SIG-M5 (cell line): ENCODE measurements around the gene GSTK1.

ENCODE experiments used
- DNase-seq: peaks from one replicate; lab custom pipeline; 2025; lab: John Stamatoyannopoulos, UW

The GSTK1 gene

DNA sequence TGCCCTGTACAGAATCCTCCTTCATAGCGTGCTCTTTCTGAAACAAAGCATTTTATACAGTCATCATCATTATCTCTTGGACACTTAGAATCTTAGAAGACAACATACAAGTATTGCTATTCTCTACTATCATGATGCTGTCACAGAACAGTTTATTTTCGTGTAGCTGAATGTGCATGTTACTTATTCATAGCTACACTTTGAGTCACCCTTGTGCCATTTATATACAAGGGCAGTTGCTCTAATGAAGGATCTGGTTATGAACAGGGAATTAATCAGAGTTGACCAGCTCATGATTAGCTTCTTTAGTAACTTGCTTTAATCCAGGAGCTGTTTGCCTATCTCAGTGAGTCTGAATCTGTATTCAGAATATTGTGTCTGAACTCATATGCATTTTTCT, 36.1 kb downstream of the GSTK1 start:
- DNase-seq: no peak

- DNase-seq: no peak
Measured at GRCh38 chr7:143299840-143300239, 36.6 kb downstream of the GSTK1 start.

- DNase-seq: peak; percentile 60
Measured at GRCh38 chr7:143300959-143301935, 38.0 kb downstream of the GSTK1 start.

- DNase-seq: no peak
Measured at GRCh38 chr7:143303733-143304132, 40.5 kb downstream of the GSTK1 start.

- DNase-seq: no peak
Measured at GRCh38 chr7:143304938-143305337, 41.7 kb downstream of the GSTK1 start.

DNA sequence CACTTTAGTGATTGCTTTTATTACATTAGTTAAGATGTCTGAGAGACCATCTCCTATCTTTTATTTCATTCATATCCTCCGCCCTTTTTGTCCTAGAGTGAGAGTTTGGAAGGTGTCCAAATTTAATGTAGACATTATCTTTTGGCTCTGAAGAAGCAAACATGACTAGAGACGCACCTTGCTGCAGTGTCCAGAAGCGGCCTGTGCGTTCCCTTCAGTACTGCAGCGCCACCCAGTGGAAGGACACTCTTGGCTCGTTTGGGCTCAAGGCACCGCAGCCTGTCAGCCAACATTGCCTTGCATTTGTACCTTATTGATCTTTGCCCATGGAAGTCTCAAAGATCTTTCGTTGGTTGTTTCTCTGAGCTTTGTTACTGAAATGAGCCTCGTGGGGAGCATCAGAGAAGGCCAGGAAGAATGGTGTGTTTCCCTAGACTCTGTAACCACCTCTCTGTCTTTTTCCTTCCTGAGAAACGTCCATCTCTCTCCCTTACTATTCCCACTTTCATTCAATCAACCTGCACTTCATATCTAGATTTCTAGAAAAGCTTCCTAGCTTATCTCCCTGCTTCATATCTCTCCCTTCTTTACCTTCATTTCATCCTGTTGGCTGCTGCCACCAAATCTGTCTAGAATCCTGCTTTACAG, 42.3 kb downstream of the GSTK1 start:
- DNase-seq: no peak

DNA sequence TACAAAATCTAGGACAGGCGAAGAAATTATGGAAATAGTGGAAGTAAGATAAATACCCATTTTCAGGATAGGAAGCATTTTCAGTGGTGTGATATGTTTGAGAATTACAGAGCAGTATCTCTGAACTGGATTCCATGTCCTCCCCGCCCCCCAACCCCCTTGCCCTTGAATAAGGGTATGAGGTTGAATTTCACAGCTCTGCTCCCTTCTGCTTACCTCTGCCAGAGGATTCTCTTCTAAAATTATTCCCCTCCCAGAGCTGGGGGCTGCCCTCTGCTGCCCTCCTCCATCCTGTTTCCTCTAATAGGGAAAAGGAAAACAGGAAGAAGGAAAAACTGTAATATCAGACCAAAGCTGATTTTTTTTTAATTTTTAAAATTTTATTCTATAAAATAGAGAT, 45.4 kb downstream of the GSTK1 start:
- no peak for DNase-seq

GRCh38 chr7:143314127-143314526, 50.9 kb downstream of the GSTK1 start:
- DNase-seq: no peak

- DNase-seq: no peak
Measured at GRCh38 chr7:143315776-143316175, 52.5 kb downstream of the GSTK1 start, which contains the start of gene CLCN1. TSS of gene CLCN1 (plus strand) at chr7:143316111. CDS start at chr7:143316213, 102 bp downstream.

- no peak for DNase-seq
Measured at GRCh38 chr7:143316492-143316891, 53.3 kb downstream of the GSTK1 start.

DNA sequence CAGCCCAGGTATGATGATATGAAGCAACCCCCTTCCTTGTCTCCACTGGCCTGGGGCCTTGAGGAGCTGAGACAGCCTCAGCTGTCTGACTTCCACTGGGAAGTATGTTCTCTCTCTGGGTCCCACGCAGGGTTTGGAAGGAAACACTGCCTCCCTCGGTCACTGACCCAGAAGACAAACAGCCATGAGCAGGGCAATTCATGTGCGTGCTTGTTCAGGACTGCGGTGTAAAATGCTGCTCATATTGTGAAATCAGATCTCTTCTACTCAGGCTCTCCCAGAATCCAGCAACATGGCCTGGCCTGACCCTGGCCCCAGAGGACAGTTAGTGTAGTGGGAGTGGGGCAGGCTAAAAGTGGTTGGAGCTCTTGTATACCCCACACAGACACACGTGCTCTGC, 55.4 kb downstream of the GSTK1 start:
- no peak for DNase-seq
